SK-N-SH (cell line): ENCODE results near the gene SNRNP70. TPM values are rescaled to one million over a fixed set of nuclear protein-coding genes. Genes with fewer than 3 reads are reported as not detected.

Experiments used
- CTCF ChIA-PET: fragments of 300-600, 350-600 bp; formaldehyde crosslinking; extraction: SDS; loops from one replicate; lab custom pipeline; 2021; lab: Yijun Ruan, JAX
- POLR2A ChIA-PET: fragments of 350-600 bp; sonication (Branson Sonifier 250); formaldehyde crosslinking; extraction: SDS; loops from one replicate; lab custom pipeline; 2020; ENCODE audit warnings: antibody characterized with exemption, inconsistent platforms; lab: Yijun Ruan, JAX
- DNase-seq: peaks from one replicate; pipeline ENCODE4 v3.0.0; 2012
- H2AFZ ChIP-seq: fragments of 200-600 bp; sonication (generic); 2 replicates; pipeline ENCODE4 v1.8.1; 2016; ENCODE audit warnings: antibody characterized with exemption, mild to moderate bottlenecking, low read depth
- H3F3A ChIP-seq: fragments of 200-600 bp; sonication (generic); replicated peaks from 2 replicates; pipeline ENCODE3; 2016; ENCODE audit warnings: antibody characterized with exemption, mild to moderate bottlenecking; ENCODE audit not compliant: insufficient read depth
- H3K27ac ChIP-seq, 2 experiments: fragments of 200-500 bp in 1 of 2; fragments of 200-600 bp in 1 of 2; sonication (Bioruptor generic) in 1 of 2; sonication (generic), shearing (Covaris generic) in 1 of 2; 2 replicates each; pipeline versions ENCODE4 v1.5.1 to v1.6.1; 2014 to 2016; ENCODE audit warnings: low read depth in 2 of 2, inconsistent platforms in 1 of 2, low read length in 1 of 2, mild to moderate bottlenecking in 1 of 2, mixed read lengths in 1 of 2
- H3K27me3 ChIP-seq: fragments of 200-600 bp; sonication (generic), shearing (Covaris generic); 2 replicates; pipeline ENCODE4 v1.6.1; 2016; ENCODE audit warnings: mixed run types; ENCODE audit not compliant: insufficient read depth
- H3K36me3 ChIP-seq, 2 experiments: fragments of 200-500 bp in 1 of 2; fragments of 200-600 bp in 1 of 2; sonication (Bioruptor generic) in 1 of 2; sonication (generic) in 1 of 2; replicated peaks in 1 of 2; 2 replicates each; pipeline versions ENCODE3 to v1.5.1; 2014 to 2016; ENCODE audit warnings: low read length in 1 of 2, mild to moderate bottlenecking in 1 of 2; ENCODE audit not compliant: insufficient read depth in 2 of 2, control insufficient read depth in 1 of 2
- H3K4me1 ChIP-seq, 2 experiments: fragments of 200-500 bp in 1 of 2; fragments of 200-600 bp in 1 of 2; sonication (Bioruptor generic) in 1 of 2; sonication (generic), shearing (Covaris generic) in 1 of 2; 2 replicates each; pipeline versions ENCODE4 v1.5.1 to v1.6.1; 2014 to 2016; ENCODE audit warnings: low read depth in 1 of 2, low read length in 1 of 2, mixed run types in 1 of 2; ENCODE audit not compliant: insufficient read depth in 2 of 2, control insufficient read depth in 1 of 2
- H3K4me2 ChIP-seq: fragments of 200-600 bp; sonication (generic), shearing (Covaris generic); 2 replicates; pipeline ENCODE4 v1.6.1; 2017; ENCODE audit warnings: mixed run types
- H3K4me3 ChIP-seq, 2 experiments: fragments of 200-500 bp in 1 of 2; fragments of 200-600 bp in 1 of 2; sonication (Bioruptor generic) in 1 of 2; sonication (generic), shearing (Covaris generic) in 1 of 2; 2 replicates each; pipeline versions ENCODE4 v1.5.1 to v1.8.1; 2014 to 2016; ENCODE audit warnings: low read depth in 2 of 2, inconsistent platforms in 1 of 2, low read length in 1 of 2, mild to moderate bottlenecking in 1 of 2, mixed read lengths in 1 of 2, moderate library complexity in 1 of 2
- H3K79me2 ChIP-seq: fragments of 200-600 bp; sonication (generic); 2 replicates; pipeline ENCODE4 v1.8.1; 2017; ENCODE audit warnings: mild to moderate bottlenecking; ENCODE audit not compliant: insufficient read depth
- H3K9ac ChIP-seq: fragments of 200-600 bp; sonication (generic); 2 replicates; pipeline ENCODE4 v1.6.1; 2017; ENCODE audit warnings: mixed run types
- H3K9me2 ChIP-seq: fragments of 200-600 bp; sonication (generic); 2 replicates; pipeline ENCODE4 v1.6.1; 2017; ENCODE audit warnings: mixed run types
- H3K9me3 ChIP-seq: fragments of 200-600 bp; sonication (generic); 2 replicates; pipeline ENCODE4 v1.6.1; 2017; ENCODE audit warnings: mixed run types, mild to moderate bottlenecking, moderate library complexity
- H4K20me1 ChIP-seq: fragments of 200-600 bp; sonication (generic); 2 replicates; pipeline ENCODE4 v1.6.1; 2017; ENCODE audit warnings: mild to moderate bottlenecking, mixed run types; ENCODE audit not compliant: insufficient read depth
- CHD2 ChIP-seq: fragments of 150-350 bp; IDR thresholded peaks from 2 replicates; pipeline ENCODE4 v1.6.1; 2018; ENCODE audit warnings: low read length; ENCODE audit not compliant: partially characterized antibody
- EP300 ChIP-seq, 2 experiments: IDR thresholded peaks; 2 replicates each; pipeline versions ENCODE4 v1.4.0 to v1.6.1; 2012; ENCODE audit warnings: borderline replicate concordance in 1 of 2, low read depth in 1 of 2, low read length in 1 of 2
- FOSL2 ChIP-seq: IDR thresholded peaks from 2 replicates; pipeline ENCODE4 v1.4.0; 2012; ENCODE audit warnings: low read depth, mild to moderate bottlenecking, moderate library complexity, borderline replicate concordance
- FOXJ3 ChIP-seq: sonication (generic); formaldehyde crosslinking; IDR thresholded peaks from 2 replicates; pipeline ENCODE4 v1.5.1; 2020; ENCODE audit warnings: mild to moderate bottlenecking, missing genetic modification reagents
- GATA2 ChIP-seq: sonication (generic); formaldehyde crosslinking; IDR thresholded peaks from 2 replicates; pipeline ENCODE4 v1.5.0; 2020; ENCODE audit warnings: mild to moderate bottlenecking, missing genetic modification reagents
- MEF2A ChIP-seq: IDR thresholded peaks from 2 replicates; pipeline ENCODE4 v1.4.0; 2012; ENCODE audit warnings: low read depth, borderline replicate concordance
- MXI1 ChIP-seq: IDR thresholded peaks from 2 replicates; pipeline ENCODE4 v1.6.1; 2012; ENCODE audit warnings: mild to moderate bottlenecking, low read depth, low read length, improper control_type of control experiment
- NFIC ChIP-seq: IDR thresholded peaks from 2 replicates; pipeline ENCODE4 v1.4.0; 2012; ENCODE audit warnings: borderline replicate concordance
- PBX3 ChIP-seq: IDR thresholded peaks from 2 replicates; pipeline ENCODE4; 2012
- RCOR1 ChIP-seq: fragments of 150-350 bp; IDR thresholded peaks from 2 replicates; pipeline ENCODE4 v1.6.1; 2017; ENCODE audit warnings: antibody characterized with exemption, low read length
- REST ChIP-seq: IDR thresholded peaks from 2 replicates; pipeline ENCODE4 v1.6.1; 2012; ENCODE audit warnings: mild to moderate bottlenecking, low read depth, low read length, moderate library complexity
- RXRA ChIP-seq: IDR thresholded peaks from 2 replicates; pipeline ENCODE4 v1.4.0; 2012; ENCODE audit warnings: low read depth, mild to moderate bottlenecking, borderline replicate concordance
- TAF1 ChIP-seq: IDR thresholded peaks from 2 replicates; pipeline ENCODE4 v1.6.1; 2012; ENCODE audit warnings: low read depth, mild to moderate bottlenecking, low read length, moderate library complexity, borderline replicate concordance
- USF1 ChIP-seq: IDR thresholded peaks from 2 replicates; pipeline ENCODE4 v1.4.0; 2012; ENCODE audit warnings: low read depth, borderline replicate concordance
- YY1 ChIP-seq: IDR thresholded peaks from 2 replicates; pipeline ENCODE4 v1.4.0; 2012; ENCODE audit warnings: low read depth, mild to moderate bottlenecking
- WGBS: methylation state at CpG from one replicate; pipeline ENCODE4 v1.1.6; 2017; ENCODE audit warnings: low lambda C conversion rate; 5-methylcytosine and 5-hydroxymethylcytosine counted together
- polyA plus RNA-seq, 3 experiments: library from polyadenylated mRNA; depleted of rRNA; stranded (reverse); fragments of >200 nt; gene quantifications; 2 replicates each; pipeline ENCODE4 v1.2.3, GENCODE V29; 2012

SNRNP70 gene
- polyA plus RNA-seq, 1 of the 3 experiments (the other 2 are of a cell fraction): 359 TPM

- POLR2A ChIA-PET: no interaction called here
These were observed 51.5 kb downstream of the SNRNP70 start for GRCh38 chr19:49136771-49137171.

GRCh38 chr19:49140951-49141350 is 55.7 kb downstream of the SNRNP70 start:
- H2AFZ ChIP-seq: no peak overlapping the region
- 90% methylated on average over 7 of the region's 7 CpGs for WGBS
- no peaks in the 10 kb centered on the region for H3K9me2 ChIP-seq
- H4K20me1 ChIP-seq: no peaks in the 10 kb centered on the region
- POLR2A ChIA-PET: no interaction called here
- H3K27me3 ChIP-seq: no peaks in the 10 kb centered on the region
- no peak overlapping the region for H3K9ac ChIP-seq
- H3F3A ChIP-seq: peaks cover 6% of the 10 kb centered on the region
- no peak overlapping the region for H3K27ac ChIP-seq
- H3K4me3 ChIP-seq: no peak overlapping the region
- CTCF ChIA-PET: interaction anchor here (1.1 to 3.6 kb wide), 4 partner anchors 12 to 58 kb away, joined by 3 to 19 read pairs (median 4); no protein-coding TSS in a partner anchor
- TF ChIP-seq RXRA (no peak), CHD2 (no peak), MXI1 (no peak), RCOR1 (no peak), NFIC (no peak), GATA2 (no peak)
- no peaks in the 10 kb centered on the region for H3K36me3 ChIP-seq
- H3K9me3 ChIP-seq: no peaks in the 10 kb centered on the region
- H3K4me2 ChIP-seq: no peak overlapping the region
- H3K79me2 ChIP-seq: no peaks in the 10 kb centered on the region
- DNase-seq: no peak
- peaks cover 3 to 10% of the 10 kb centered on the region in 2 experiments; a peak in 2 of 4 replicates for H3K4me1 ChIP-seq

More at GRCh38 chr19:49136771-49137171, 51.5 kb downstream of the SNRNP70 start:
- TF ChIP-seq PBX3: no peak
- TF ChIP-seq EP300 (IDR thresholded peaks at IDR 0.05; ENCODE audit: borderline replicate concordance in 1 of 2, low read depth in 1 of 2, low read length in 1 of 2): no peak
- Histone ChIP-seq H2AFZ (no peak overlapping the region), H3K4me2 (no peak overlapping the region), H3F3A (no peaks in the 10 kb centered on the region), H3K79me2 (no peaks in the 10 kb centered on the region), H3K9me3 (no peaks in the 10 kb centered on the region), H3K9me2 (no peaks in the 10 kb centered on the region), H3K27me3 (no peaks in the 10 kb centered on the region), H3K27ac (no peak overlapping the region), H4K20me1 (no peaks in the 10 kb centered on the region), H3K4me1 (no peaks in the 10 kb centered on the region), H3K9ac (no peak overlapping the region), H3K36me3 (no peaks in the 10 kb centered on the region), H3K4me3 (no peak overlapping the region)
- WGBS: 85% methylated on average over 7 of the region's 10 CpGs
- CTCF ChIA-PET: interaction anchor here (0.9 to 2.9 kb wide), 3 partner anchors 9 to 72 kb away, joined by 3 to 15 read pairs (median 6); partner anchors contain the start of gene LIN7B
- no peak for DNase-seq

GRCh38 chr19:49141352-49141751 is 56.1 kb downstream of the SNRNP70 start:
- Histone ChIP-seq H3F3A (peaks cover 6% of the 10 kb centered on the region), H3K4me1 (peaks cover 3 to 14% of the 10 kb centered on the region in 2 experiments; a peak in 2 of 4 replicates), H3K4me3 (no peak overlapping the region), H3K36me3 (no peaks in the 10 kb centered on the region), H3K9me3 (no peaks in the 10 kb centered on the region), H3K9me2 (no peaks in the 10 kb centered on the region), H2AFZ (no peak overlapping the region), H3K27me3 (no peaks in the 10 kb centered on the region), H3K4me2 (no peak overlapping the region), H3K9ac (no peak overlapping the region), H3K79me2 (no peaks in the 10 kb centered on the region), H3K27ac (no peak overlapping the region), H4K20me1 (no peaks in the 10 kb centered on the region)
- ChIA-PET POLR2A (no interaction called here), CTCF (interaction anchor here (1.1 to 3.6 kb wide), 4 partner anchors 13 to 57 kb away, joined by 3 to 19 read pairs (median 4); no protein-coding TSS in a partner anchor)
- no peak for DNase-seq
- WGBS: 76% methylated on average over 6 of the region's 6 CpGs
- no peak for TF ChIP-seq FOXJ3 (CRISPR knock-in tag)
- no peak for TF ChIP-seq GATA2
- TF ChIP-seq MEF2A: no peak
- TF ChIP-seq FOSL2: no peak
- TF ChIP-seq YY1: no peak
- TF ChIP-seq REST: no peak
- TF ChIP-seq TAF1: no peak
- no peak for TF ChIP-seq USF1
